RWPE1 (cell line): ENCODE results near the gene PCDHGA11.
"Not testable (repeated sequence)": the region's sequence is repeated elsewhere in the genome, so short reads cannot be mapped to it uniquely, and the experiment has no call there.

Experiments
- CTCF ChIA-PET: fragments of 350-600 bp; sonication (Branson Sonifier 250); formaldehyde crosslinking; extraction: SDS; loops from one replicate; lab custom pipeline; 2021; lab: Yijun Ruan, JAX
- POLR2A ChIA-PET: fragments of 400-600 bp; formaldehyde crosslinking; extraction: SDS; loops from one replicate; lab custom pipeline; 2020; ENCODE audit warnings: antibody characterized with exemption; ENCODE audit not compliant: low non-redundant PET; lab: Yijun Ruan, JAX
- DNase-seq: peaks from one replicate; pipeline ENCODE4 v3.0.0; 2012; ENCODE audit warnings: low spot score
- H3K27ac ChIP-seq: fragments of 450-650 bp; 2 replicates; pipeline ENCODE4 v1.5.1; 2017
- TF ChIP-seq, protein P1 (sequence below): fragments of 450-650 bp; conservative IDR thresholded peaks from 2 replicates; pipeline ENCODE4 v1.5.1; 2017; ENCODE audit warnings: low read depth, mild to moderate bottlenecking

Gene PCDHGA11

GRCh38 chr5:141389153-141390042 is 31.5 kb upstream of the PCDHGA11 start:
- POLR2A ChIA-PET, result no interaction called here
- CTCF ChIA-PET, result no interaction called here
- TF ChIP-seq, protein P1, sequence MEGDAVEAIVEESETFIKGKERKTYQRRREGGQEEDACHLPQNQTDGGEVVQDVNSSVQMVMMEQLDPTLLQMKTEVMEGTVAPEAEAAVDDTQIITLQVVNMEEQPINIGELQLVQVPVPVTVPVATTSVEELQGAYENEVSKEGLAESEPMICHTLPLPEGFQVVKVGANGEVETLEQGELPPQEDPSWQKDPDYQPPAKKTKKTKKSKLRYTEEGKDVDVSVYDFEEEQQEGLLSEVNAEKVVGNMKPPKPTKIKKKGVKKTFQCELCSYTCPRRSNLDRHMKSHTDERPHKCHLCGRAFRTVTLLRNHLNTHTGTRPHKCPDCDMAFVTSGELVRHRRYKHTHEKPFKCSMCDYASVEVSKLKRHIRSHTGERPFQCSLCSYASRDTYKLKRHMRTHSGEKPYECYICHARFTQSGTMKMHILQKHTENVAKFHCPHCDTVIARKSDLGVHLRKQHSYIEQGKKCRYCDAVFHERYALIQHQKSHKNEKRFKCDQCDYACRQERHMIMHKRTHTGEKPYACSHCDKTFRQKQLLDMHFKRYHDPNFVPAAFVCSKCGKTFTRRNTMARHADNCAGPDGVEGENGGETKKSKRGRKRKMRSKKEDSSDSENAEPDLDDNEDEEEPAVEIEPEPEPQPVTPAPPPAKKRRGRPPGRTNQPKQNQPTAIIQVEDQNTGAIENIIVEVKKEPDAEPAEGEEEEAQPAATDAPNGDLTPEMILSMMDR, result no peak
- DNase-seq, result no peak
- H3K27ac ChIP-seq, result no peak overlapping the region

DNA sequence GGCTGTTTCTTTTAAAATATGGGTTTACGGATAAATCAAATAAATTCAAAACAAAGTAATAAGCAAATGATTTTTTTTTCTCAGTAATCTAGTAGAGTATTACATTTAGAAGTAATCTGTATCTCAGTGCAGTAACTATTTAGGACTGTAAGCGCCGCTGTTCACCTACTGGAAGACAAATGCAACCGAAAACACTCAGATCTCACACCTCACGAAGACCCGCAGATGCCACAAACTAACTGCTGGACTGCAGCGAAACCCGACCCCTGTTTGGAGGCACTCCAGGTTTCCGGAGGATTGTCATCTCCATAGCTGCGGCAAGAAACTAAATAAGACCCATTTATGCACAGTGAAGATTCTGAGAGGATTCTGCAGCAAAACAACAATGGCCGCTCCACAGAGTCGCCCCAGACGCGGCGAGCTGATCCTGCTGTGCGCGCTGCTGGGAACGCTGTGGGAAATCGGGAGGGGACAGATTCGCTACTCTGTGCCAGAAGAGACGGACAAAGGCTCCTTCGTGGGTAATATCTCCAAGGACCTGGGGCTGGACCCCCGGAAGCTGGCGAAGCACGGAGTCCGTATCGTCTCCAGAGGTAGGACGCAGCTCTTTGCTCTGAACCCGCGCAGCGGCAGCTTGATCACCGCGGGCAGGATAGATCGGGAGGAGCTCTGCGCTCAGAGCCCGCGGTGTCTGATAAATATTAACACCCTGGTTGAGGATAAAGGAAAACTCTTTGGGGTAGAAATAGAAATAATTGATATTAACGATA is 28.2 kb upstream of the PCDHGA11 start, which contains the start of gene PCDHGA8:
PCDHGA8 (plus strand) TSS at position 205 of the 770 bp plus-strand sequence; CDS start at position 386, 181 bp downstream.
- ChIA-PET CTCF (interaction anchor here (0.6 to 1.2 kb wide), 2 partner anchors 15 to 1947 kb away, joined by 3 read pairs; partner anchors contain the start of gene PCDHGB6), POLR2A (no interaction called here)
- no peak within 1 kb of the TSS for H3K27ac ChIP-seq
- TF ChIP-seq, protein P1, result 0 out of 2 replicates have a peak, but pooled peaks have one; percentile 1
- no peak for DNase-seq

- TF ChIP-seq, protein P1, result no peak
- no peak for DNase-seq
- H3K27ac ChIP-seq, result no peak overlapping the region
- ChIA-PET CTCF (interaction anchor here (0.6 to 1.2 kb wide), 2 partner anchors 15 to 1946 kb away, joined by 3 read pairs; partner anchors contain the start of gene PCDHGB6), POLR2A (no interaction called here)
These were observed 27.6 kb upstream of the PCDHGA11 start for GRCh38 chr5:141393267-141393666.

- CTCF ChIA-PET, result interaction anchor here (0.8 to 1.7 kb wide), 3 partner anchors 21 to 82 kb away, joined by 3 to 8 read pairs (median 4); partner anchors contain the start of genes PCDHGA1 and PCDHGA6
- POLR2A ChIA-PET, H3K27ac ChIP-seq, DNase-seq: not testable (repeated sequence)
These were observed 26.3 kb upstream of the PCDHGA11 start for GRCh38 chr5:141394401-141395187.

DNA sequence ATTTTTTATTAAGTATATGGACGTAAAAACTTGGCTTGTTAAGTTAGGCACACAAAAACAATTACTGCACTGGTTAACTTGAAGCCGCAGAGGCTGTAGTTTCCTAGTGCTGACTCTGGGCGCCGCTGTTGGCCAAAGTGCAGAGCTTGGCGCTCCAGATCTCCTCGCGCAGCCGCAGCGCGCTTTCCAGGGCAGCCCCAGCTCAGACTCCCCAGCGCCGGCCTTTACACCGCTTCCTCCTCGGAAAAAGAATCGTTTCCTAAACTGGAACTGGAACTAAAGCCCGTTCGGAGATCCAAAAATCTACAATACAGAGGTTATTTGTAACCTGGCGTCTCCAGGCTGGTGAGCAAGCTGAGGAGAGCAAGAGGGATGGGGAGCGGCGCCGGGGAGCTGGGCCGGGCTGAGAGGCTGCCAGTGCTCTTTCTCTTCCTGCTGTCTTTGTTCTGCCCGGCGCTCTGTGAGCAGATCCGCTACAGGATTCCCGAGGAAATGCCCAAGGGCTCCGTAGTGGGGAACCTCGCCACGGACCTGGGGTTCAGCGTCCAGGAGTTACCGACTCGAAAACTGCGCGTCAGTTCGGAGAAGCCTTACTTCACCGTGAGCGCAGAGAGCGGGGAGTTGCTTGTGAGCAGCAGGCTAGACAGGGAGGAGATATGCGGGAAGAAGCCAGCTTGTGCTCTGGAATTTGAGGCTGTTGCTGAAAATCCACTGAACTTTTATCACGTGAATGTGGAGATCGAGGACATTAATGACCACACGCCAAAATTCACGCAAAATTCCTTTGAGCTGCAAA is 22.9 kb upstream of the PCDHGA11 start, which contains the start of gene PCDHGB5:
PCDHGB5 (plus strand) TSS at position 192 of the 796 bp plus-strand sequence; CDS start at position 373, 181 bp downstream.
- TF ChIP-seq, protein P1, result peak; percentile 77
- POLR2A ChIA-PET, result not testable (repeated sequence)
- peak; percentile 48 for DNase-seq
- 0 out of 2 replicates have a peak within 1 kb of the TSS, but pooled peaks have one; percentile 20 for H3K27ac ChIP-seq
- CTCF ChIA-PET, result interaction anchor here (0.6 to 2.2 kb wide), 10 partner anchors 11 to 166 kb away, joined by 3 to 13 read pairs (median 4); partner anchors contain the start of genes PCDHGA1, PCDHGB4 and PCDHGC3

GRCh38 chr5:141398608-141399007 is 22.2 kb upstream of the PCDHGA11 start:
- POLR2A ChIA-PET, result no interaction called here
- H3K27ac ChIP-seq, result no peak overlapping the region
- CTCF ChIA-PET, result interaction anchor here (1.7 kb wide), 1 partner anchor 68 kb away, joined by 4 read pairs; the partner anchor contains the start of gene PCDHGA1

More at GRCh38 chr5:141398608-141399007, 22.2 kb upstream of the PCDHGA11 start:
- DNase-seq, result no peak
- TF ChIP-seq, protein P1, result no peak
